ENCODE data around the gene INTS6.

Gene INTS6

DNA sequence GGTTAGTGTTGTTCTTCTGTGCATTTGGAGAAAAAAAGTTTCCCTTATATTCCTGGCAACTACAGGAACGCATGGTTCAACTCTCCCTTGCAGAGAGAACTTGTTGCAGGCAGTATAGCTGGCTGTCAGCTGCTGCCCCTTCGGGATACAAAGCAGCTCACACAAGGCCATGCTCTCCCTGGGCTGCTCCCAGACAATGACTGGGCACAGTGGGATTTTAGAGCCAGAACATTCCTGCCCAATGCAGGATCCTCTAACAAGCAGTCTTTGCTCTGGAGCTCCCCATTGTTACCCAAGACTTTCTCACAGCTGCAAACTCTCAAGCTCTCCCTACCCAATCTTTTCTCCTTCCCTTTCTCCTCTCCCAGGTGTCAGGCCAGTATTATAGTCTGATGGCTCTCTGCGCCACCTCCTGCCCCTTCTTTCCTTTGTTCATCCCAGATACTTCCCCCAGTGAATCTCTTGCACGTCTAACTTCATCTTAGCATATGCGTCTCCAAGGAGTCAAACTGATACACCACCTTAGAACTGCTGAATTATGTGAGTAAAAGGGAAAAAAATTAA, 140.8 kb downstream of the INTS6 start:
- no peak for DNase-seq

Data from NCI-H2227 treated with DMSO at 0.1 percent for 48 hours (cell line).